ENCODE results near the gene SEC16A. TPM values are rescaled to one million over a fixed set of nuclear protein-coding genes. Genes with fewer than 3 reads are reported as not detected.

Gene SEC16A
- total RNA-seq, 4 donors from 2014 or later: 35.5 to 71.0 (median 50.5) TPM

- H3K9me3 ChIP-seq: no peaks in the 10 kb centered on the region
- no peaks in the 10 kb centered on the region for H3K27me3 ChIP-seq
- H3K27ac ChIP-seq: peak overlapping the region in 3 of 4 donors; percentile 76 to 80 (median 77)
- WGBS, 2 donors (ENCODE audit: low coverage in 1 of 2): no CpG with 5 or more reads among the region's 20 CpGs
- H3K4me3 ChIP-seq: no peak overlapping the region
- TF ChIP-seq EP300 (IDR thresholded peaks at IDR 0.05): no peak
- no peak for TF ChIP-seq POLR2A (IDR thresholded peaks at IDR 0.05)
- TF ChIP-seq CTCF (IDR thresholded peaks at IDR 0.05): no peak
- TF ChIP-seq POLR2AphosphoS5 (IDR thresholded peaks at IDR 0.05): no peak
- H3K36me3 ChIP-seq: peaks cover 0 to 17% of the 10 kb centered on the region in 2 donors
- peaks cover 0 to 98% (median 60%) of the 10 kb centered on the region in 3 donors for H3K4me1 ChIP-seq
- no peak for ATAC-seq
Measured at GRCh38 chr9:136527131-136527530, 44.3 kb upstream of the SEC16A start.

GRCh38 chr9:136526625-136527066 is 43.8 kb upstream of the SEC16A start:
- Histone ChIP-seq H3K27ac (peak overlapping the region in 3 of 4 donors; percentile 76 to 80 (median 77)), H3K27me3 (no peaks in the 10 kb centered on the region), H3K9me3 (no peaks in the 10 kb centered on the region), H3K36me3 (peaks cover 0 to 22% of the 10 kb centered on the region in 2 donors), H3K4me3 (no peak overlapping the region), H3K4me1 (peaks cover 0 to 98% (median 55%) of the 10 kb centered on the region in 3 donors)
- peak; percentile 18 for ATAC-seq
- TF ChIP-seq EP300 (IDR thresholded peaks at IDR 0.05) (no peak), POLR2A (IDR thresholded peaks at IDR 0.05) (no peak), CTCF (IDR thresholded peaks at IDR 0.05) (no peak)
- no CpG with 5 or more reads among the region's 30 CpGs for WGBS, 2 donors (ENCODE audit: low coverage in 1 of 2)

GRCh38 chr9:136525841-136526499 is 43.1 kb upstream of the SEC16A start:
- Histone ChIP-seq H3K9me3 (no peaks in the 10 kb centered on the region), H3K27ac (peak overlapping the region in 3 of 4 donors; percentile 76 to 80 (median 77)), H3K4me3 (peak overlapping the region in 1 of 2 donors; percentile 4), H3K27me3 (no peaks in the 10 kb centered on the region), H3K4me1 (peaks cover 0 to 98% (median 48%) of the 10 kb centered on the region in 3 donors), H3K36me3 (peaks cover 0 to 29% of the 10 kb centered on the region in 2 donors)
- WGBS, 2 donors (ENCODE audit: low coverage in 1 of 2): 20% methylated on average over 2 of the region's 30 CpGs; no CpG with 5 or more reads in 1 of the 2 donors
- ATAC-seq: peak; percentile 61
- TF ChIP-seq CTCF (IDR thresholded peaks at IDR 0.05) (peak in 2 of 4 experiments; percentile 22 to 54), POLR2AphosphoS5 (IDR thresholded peaks at IDR 0.05) (no peak)

- H3K27me3 ChIP-seq: no peaks in the 10 kb centered on the region
- TF ChIP-seq EP300 (IDR thresholded peaks at IDR 0.05) (no peak), POLR2A (IDR thresholded peaks at IDR 0.05) (no peak), CTCF (IDR thresholded peaks at IDR 0.05) (no peak), POLR2AphosphoS5 (IDR thresholded peaks at IDR 0.05) (no peak)
- H3K4me1 ChIP-seq: peaks cover 0 to 90% (median 40%) of the 10 kb centered on the region in 3 donors
- peaks cover 0 to 37% of the 10 kb centered on the region in 2 donors for H3K36me3 ChIP-seq
- H3K4me3 ChIP-seq: no peak overlapping the region
- 90% methylated on average over 2 of the region's 21 CpGs; no CpG with 5 or more reads in 1 of the 2 donors for WGBS, 2 donors (ENCODE audit: low coverage in 1 of 2)
- peak overlapping the region in 3 of 4 donors; percentile 76 to 80 (median 77) for H3K27ac ChIP-seq
- ATAC-seq: no peak
- no peaks in the 10 kb centered on the region for H3K9me3 ChIP-seq
Measured at GRCh38 chr9:136525207-136525606, 42.4 kb upstream of the SEC16A start.
